Epithelial cell of proximal tubule (primary cell): ENCODE results near the gene CLIP1. TPM values are rescaled to one million over a fixed set of nuclear protein-coding genes. Genes with fewer than 3 reads are reported as not detected.

Source experiments
- DNase-seq: peaks from one replicate; pipeline ENCODE4 v3.0.0-alpha.2; 2011; ENCODE audit warnings: low read depth
- H3K4me3 ChIP-seq: 2 replicates; pipeline ENCODE4 v1.5.1; 2011; ENCODE audit warnings: low read depth, mild to moderate bottlenecking, low read length
- CTCF ChIP-seq: conservative IDR thresholded peaks from 2 replicates; pipeline ENCODE4 v1.5.1; 2012; ENCODE audit warnings: low read depth, mild to moderate bottlenecking, low read length
- total RNA-seq: library from RNA; depleted of rRNA; stranded (reverse); fragments of >200 nt; gene quantifications from 2 replicates; pipeline ENCODE4 v1.2.3, GENCODE V29; 2015

CLIP1 gene
- total RNA-seq, 1 donor from 2014 or later = 49.6 TPM

- TF ChIP-seq CTCF = peak; percentile 76
- no peak for DNase-seq
- H3K4me3 ChIP-seq = no peak overlapping the region
Measured at GRCh38 chr12:122356192-122356635, 66.3 kb downstream of the CLIP1 start.

- no peak for DNase-seq
- TF ChIP-seq CTCF = no peak
Measured at GRCh38 chr12:122355706-122356105, 66.8 kb downstream of the CLIP1 start.

GRCh38 chr12:122354958-122355641 is 67.4 kb downstream of the CLIP1 start:
- H3K4me3 ChIP-seq = no peak overlapping the region
- no peak for DNase-seq
- TF ChIP-seq CTCF = no peak

More at GRCh38 chr12:122355706-122356105, 66.8 kb downstream of the CLIP1 start:
- no peak overlapping the region for H3K4me3 ChIP-seq

- TF ChIP-seq CTCF = no peak
- no peak overlapping the region for H3K4me3 ChIP-seq
- DNase-seq = no peak
Measured at GRCh38 chr12:122352394-122352793, 70.1 kb downstream of the CLIP1 start.

- no peak for DNase-seq
- no peak overlapping the region for H3K4me3 ChIP-seq
- TF ChIP-seq CTCF = no peak
Measured at GRCh38 chr12:122350141-122350848, 72.2 kb downstream of the CLIP1 start.

- no peak for TF ChIP-seq CTCF
- H3K4me3 ChIP-seq = no peak overlapping the region
- no peak for DNase-seq
Measured at GRCh38 chr12:122349078-122349477, 73.4 kb downstream of the CLIP1 start.
